ENCODE results near the gene COL11A1. TPM values are rescaled to one million over a fixed set of nuclear protein-coding genes. Genes with fewer than 3 reads are reported as not detected.

The COL11A1 gene
- total and polyA plus RNA-seq, 2 of the 13 experiments (the other 11 are each of a cell fraction or from before 2014, with no cell fraction given), result not detected

GRCh38 chr1:102861247-102861646, 247.1 kb downstream of the COL11A1 start (continued):
- TF ChIP-seq ZNF503 (CRISPR knock-in tag; IDR thresholded peaks at IDR 0.05), result no peak
- no peak for TF ChIP-seq DMTF1 (CRISPR knock-in tag; IDR thresholded peaks at IDR 0.05)
- TF ChIP-seq ZNF800 (CRISPR knock-in tag; IDR thresholded peaks at IDR 0.05), result no peak
- TF ChIP-seq ZNF850 (CRISPR knock-in tag; conservative IDR thresholded peaks at IDR 0.05), result no peak

GRCh38 chr1:102858695-102859094, 249.6 kb downstream of the COL11A1 start:
- Histone ChIP-seq H3K36me3 (replicated peaks in 1 of 2; ENCODE audit: control insufficient read depth in 1 of 2, insufficient read depth in 2 of 2, low read length in 2 of 2) (no peaks in the 10 kb centered on the region), H3K27me3 (ENCODE audit: control insufficient read depth in 1 of 2, insufficient read depth in 2 of 2, low read length in 2 of 2) (no peaks in the 10 kb centered on the region), H3K79me2 (ENCODE audit: insufficient read depth, low read length) (no peaks in the 10 kb centered on the region), H3K4me1 (ENCODE audit: insufficient read depth, low read length) (no peaks in the 10 kb centered on the region), H4K20me1 (ENCODE audit: insufficient read depth, low read length) (no peaks in the 10 kb centered on the region), H3K4me3 (replicated peaks in 1 of 3; ENCODE audit: insufficient read depth in 1 of 3, low read depth in 2 of 3, low read length in 3 of 3) (no peak overlapping the region), H3K27ac (ENCODE audit: extremely low read length, insufficient read depth, low read length) (no peak overlapping the region), H3K4me2 (ENCODE audit: low read depth, low read length) (no peak overlapping the region), H3K9me3 (ENCODE audit: low read length) (peaks cover 29% of the 10 kb centered on the region), H3K9ac (ENCODE audit: insufficient read depth, low read depth, low read length) (no peak overlapping the region), H2AFZ (ENCODE audit: low read length) (no peak overlapping the region)
- CTCF ChIA-PET (ENCODE audit: low intra/inter-chr PET ratio, low total read pairs), result no interaction called here
- intact Hi-C loops (cut with micrococcal nuclease; ENCODE audit: unreplicated experiment) (no loop called here), in situ Hi-C loops (cut with HindIII; ENCODE audit: extremely low pct_ligation_motif_present, low pct_unique_long_range_greater_than_20kb) (no loop called here)
- BruUV-seq (replicated peaks), result no TSS peak
- no peak for FAIRE-seq
- no peak for ATAC-seq
- POLR2A ChIA-PET, result no interaction called here
- DNase-seq (ENCODE audit: low spot score), result no peak
- TF ChIP-seq ZHX1 (CRISPR knock-in tag; IDR thresholded peaks at IDR 0.05; ENCODE audit: low read depth), result no peak
- TF ChIP-seq DMTF1 (CRISPR knock-in tag; IDR thresholded peaks at IDR 0.05), result no peak
- TF ChIP-seq EP300 (IDR thresholded peaks at IDR 0.05; ENCODE audit: low read depth in 2 of 2, low read length in 2 of 2), result no peak
- TF ChIP-seq EP300 (CRISPR knock-in tag; IDR thresholded peaks at IDR 0.05; ENCODE audit: borderline replicate concordance), result no peak
- no peak for TF ChIP-seq RBM39 (IDR thresholded peaks at IDR 0.05; ENCODE audit: low read depth, low read length, poor library complexity, severe bottlenecking)
- no peak for TF ChIP-seq CREB3 (CRISPR knock-in tag; IDR thresholded peaks at IDR 0.05)
